Measurements from ENCODE around the gene HPCA. TPM values are rescaled to one million over a fixed set of nuclear protein-coding genes. Genes with fewer than 3 reads are reported as not detected.

The HPCA gene
- total and polyA plus RNA-seq, 11 donors = 0.29 TPM; not detected in 10

- peaks cover 0 to 21% (median 12%) of the 10 kb centered on the region in 12 donors for H3K4me1 ChIP-seq
- WGBS, 4 donors = 95 to 99% (median 96%) methylated on average over 2 of the region's 2 CpGs
- H3K9me3 ChIP-seq = no peaks in the 10 kb centered on the region
- TF ChIP-seq POLR2A (IDR thresholded peaks at IDR 0.05) (no peak), CTCF (IDR thresholded peaks at IDR 0.05) (no peak)
- ATAC-seq = no peak
- peaks cover 0 to 92% (median 60%) of the 10 kb centered on the region in 9 donors for H3K36me3 ChIP-seq
- no peak for DNase-seq
- H3K4me3 ChIP-seq = no peak overlapping the region
- H3K27ac ChIP-seq = no peak overlapping the region
- intact Hi-C loops (cut with DNase I) = no loop called here
- no peaks in the 10 kb centered on the region for H3K27me3 ChIP-seq
Measured at GRCh38 chr1:32858136-32858535, 28.2 kb upstream of the HPCA start.

- intact Hi-C loops (cut with DNase I) = no loop called here
- peaks cover 0 to 22% (median 13%) of the 10 kb centered on the region in 12 donors for H3K4me1 ChIP-seq
- H3K27ac ChIP-seq = no peak overlapping the region
- H3K36me3 ChIP-seq = peaks cover 0 to 91% (median 58%) of the 10 kb centered on the region in 9 donors
- H3K4me3 ChIP-seq = no peak overlapping the region
- H3K27me3 ChIP-seq = no peaks in the 10 kb centered on the region
- TF ChIP-seq CTCF (IDR thresholded peaks at IDR 0.05) (no peak), POLR2A (IDR thresholded peaks at IDR 0.05) (no peak)
- DNase-seq (no peak), ATAC-seq (no peak)
- 91 to 94% (median 93%) methylated on average over 7 of the region's 7 CpGs for WGBS, 4 donors
- no peaks in the 10 kb centered on the region for H3K9me3 ChIP-seq
Measured at GRCh38 chr1:32858791-32859190, 27.5 kb upstream of the HPCA start.

GRCh38 chr1:32859915-32860314 lies 26.4 kb upstream of the HPCA start:
- no peak overlapping the region for H3K27ac ChIP-seq
- intact Hi-C loops (cut with DNase I) = loop anchor here in 2 of 10 donors (5.0 to 10.0 kb wide), 2 partner anchors 33 to 155 kb away; partner anchors contain the start of gene SYNC (in 1 of the 2)
- no peak for ATAC-seq
- WGBS, 4 donors = 88 to 93% (median 89%) methylated on average over 2 of the region's 2 CpGs
- no peak for DNase-seq
- peaks cover 0 to 87% (median 47%) of the 10 kb centered on the region in 9 donors for H3K36me3 ChIP-seq
- TF ChIP-seq CTCF (IDR thresholded peaks at IDR 0.05) (no peak), POLR2A (IDR thresholded peaks at IDR 0.05) (no peak)
- H3K27me3 ChIP-seq = no peaks in the 10 kb centered on the region
- no peaks in the 10 kb centered on the region for H3K9me3 ChIP-seq
- H3K4me1 ChIP-seq = peaks cover 0 to 33% (median 16%) of the 10 kb centered on the region in 12 donors
- no peak overlapping the region for H3K4me3 ChIP-seq

DNA sequence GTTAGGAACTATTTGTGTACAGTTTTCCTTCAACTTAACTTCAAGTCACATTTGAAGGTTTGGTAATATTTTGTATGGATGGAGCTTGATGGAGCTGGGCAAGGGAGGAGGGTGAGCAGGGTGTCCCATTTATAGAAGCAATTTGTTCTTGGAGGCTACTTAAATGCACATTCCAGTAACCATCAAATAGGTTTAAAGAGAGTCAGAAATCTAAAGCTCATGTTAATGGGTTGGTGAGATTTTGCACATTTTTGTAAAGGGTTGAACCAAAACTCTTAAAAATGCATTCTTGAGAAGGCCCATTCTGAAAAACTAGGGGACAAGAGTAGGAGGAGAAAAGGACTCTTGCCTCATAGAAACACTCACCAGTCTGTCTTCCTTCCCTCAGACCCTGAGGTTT lies 25.7 kb upstream of the HPCA start:
- Histone ChIP-seq H3K27me3 (no peaks in the 10 kb centered on the region), H3K27ac (no peak overlapping the region), H3K4me1 (peaks cover 0 to 37% (median 20%) of the 10 kb centered on the region in 12 donors), H3K9me3 (no peaks in the 10 kb centered on the region), H3K4me3 (no peak overlapping the region), H3K36me3 (peaks cover 0 to 80% (median 41%) of the 10 kb centered on the region in 9 donors)
- ATAC-seq (no peak), DNase-seq (no peak)
- TF ChIP-seq POLR2A (IDR thresholded peaks at IDR 0.05) (no peak), CTCF (IDR thresholded peaks at IDR 0.05) (no peak)
- intact Hi-C loops (cut with DNase I) = loop anchor here in 2 of 10 donors (5.0 to 10.0 kb wide), 2 partner anchors 33 to 156 kb away; partner anchors contain the start of gene SYNC (in 1 of the 2)

All from heart left ventricle (tissue), 16 donors.